GM23338 (cell line): ENCODE results near the gene POLR3K. TPM values are rescaled to one million over a fixed set of nuclear protein-coding genes. Genes with fewer than 3 reads are reported as not detected.

Experiments used
- ATAC-seq: fragments of 200-7000 bp; cut with Tn5 transposase; 3 replicates; pipeline ENCODE4 v1.9.1; 2020
- DNase-seq: peaks from one replicate; pipeline ENCODE4 v3.0.0-alpha.2; 2015; ENCODE audit warnings: low spot score
- H2AFZ ChIP-seq: fragments of 200-600 bp; sonication (generic); 2 replicates; pipeline ENCODE4 v1.8.0; 2016; ENCODE audit warnings: antibody characterized with exemption, mild to moderate bottlenecking, moderate library complexity
- H3F3A ChIP-seq: fragments of 200-600 bp; sonication (generic); replicated peaks from 2 replicates; pipeline ENCODE4 v1.8.0; 2017; ENCODE audit warnings: antibody characterized with exemption, mixed run types, low read depth
- H3K27ac ChIP-seq: fragments of 200-600 bp; sonication (generic); 2 replicates; pipeline ENCODE4 v1.6.1; 2016; ENCODE audit warnings: low read depth
- H3K27me3 ChIP-seq: fragments of 200-600 bp; sonication (generic); 2 replicates; pipeline ENCODE4 v1.8.0; 2016; ENCODE audit warnings: mild to moderate bottlenecking, mixed run types, moderate library complexity; ENCODE audit not compliant: insufficient read depth
- H3K36me3 ChIP-seq: fragments of 200-600 bp; sonication (generic); 2 replicates; pipeline ENCODE4 v1.8.0; 2016; ENCODE audit warnings: mild to moderate bottlenecking; ENCODE audit not compliant: insufficient read depth
- H3K4me1 ChIP-seq: fragments of 200-600 bp; sonication (generic); 2 replicates; pipeline ENCODE4 v1.8.0; 2016; ENCODE audit warnings: mild to moderate bottlenecking, moderate library complexity; ENCODE audit not compliant: insufficient read depth
- H3K4me2 ChIP-seq: fragments of 200-600 bp; sonication (generic); 2 replicates; pipeline ENCODE4 v1.7.1; 2017; ENCODE audit warnings: mixed run types
- H3K4me3 ChIP-seq: fragments of 200-600 bp; sonication (generic); 2 replicates; pipeline ENCODE4 v1.6.1; 2016; ENCODE audit warnings: mixed run types
- H3K79me2 ChIP-seq: fragments of 200-600 bp; sonication (generic); replicated peaks from 2 replicates; pipeline ENCODE4 v1.8.0; 2017; ENCODE audit warnings: mild to moderate bottlenecking; ENCODE audit not compliant: insufficient read depth
- H3K9me2 ChIP-seq: fragments of 200-600 bp; sonication (generic); 2 replicates; pipeline ENCODE4 v1.8.0; 2017; ENCODE audit not compliant: insufficient read depth
- H4K20me1 ChIP-seq: fragments of 200-600 bp; sonication (generic); replicated peaks from 2 replicates; pipeline ENCODE4 v1.8.0; 2017; ENCODE audit warnings: mild to moderate bottlenecking; ENCODE audit not compliant: insufficient read depth
- H3K27ac Mint-ChIP-seq: 2 replicates; pipeline ENCODE4 v1.8.0; 2020; ENCODE audit warnings: inconsistent platforms, mild to moderate bottlenecking, moderate library complexity, mixed read lengths
- H3K27me3 Mint-ChIP-seq: 3 replicates; pipeline ENCODE4 v1.8.0; 2022; ENCODE audit warnings: low read depth, mild to moderate bottlenecking, moderate library complexity, mixed read lengths, inconsistent platforms; ENCODE audit not compliant: insufficient read depth, poor library complexity
- H3K36me3 Mint-ChIP-seq: 3 replicates; pipeline ENCODE4 v1.8.0; 2021; ENCODE audit warnings: low read depth, mild to moderate bottlenecking, inconsistent platforms, moderate library complexity, mixed read lengths
- H3K4me1 Mint-ChIP-seq: 3 replicates; pipeline ENCODE4 v1.8.0; 2020; ENCODE audit warnings: mild to moderate bottlenecking, inconsistent platforms, mixed read lengths
- H3K4me3 Mint-ChIP-seq: 3 replicates; pipeline ENCODE4 v1.8.0; 2021; ENCODE audit warnings: moderate library complexity, mild to moderate bottlenecking, inconsistent platforms, mixed read lengths
- H3K9me3 Mint-ChIP-seq: 3 replicates; pipeline ENCODE4 v1.8.0; 2020; ENCODE audit warnings: moderate library complexity, mild to moderate bottlenecking, inconsistent platforms, mixed read lengths
- CREB1 ChIP-seq: fragments of 250-450 bp; sonication (Bioruptor Pico); IDR thresholded peaks from 2 replicates; pipeline ENCODE4 v1.5.0; 2020; ENCODE audit warnings: low read depth, mild to moderate bottlenecking, moderate library complexity
- CTCF ChIP-seq, 2 experiments: fragments of 200-600 bp in 1 of 2; sonication (generic) in 1 of 2; conservative IDR thresholded peaks; 2 replicates each; pipeline versions ENCODE4 v1.5.1 to v1.6.1; 2016 to 2017; ENCODE audit warnings: antibody characterized with exemption in 2 of 2, low read depth in 2 of 2, mild to moderate bottlenecking in 2 of 2, moderate library complexity in 1 of 2
- ETS1 ChIP-seq: IDR thresholded peaks from 2 replicates; pipeline ENCODE4 v1.6.1; 2016; ENCODE audit warnings: antibody characterized with exemption
- EZH2 ChIP-seq: fragments of 200-600 bp; sonication (generic); IDR thresholded peaks from one replicate; pipeline ENCODE4 v1.8.0; 2017; ENCODE audit warnings: antibody characterized with exemption, mild to moderate bottlenecking, low read depth; ENCODE audit not compliant: unreplicated experiment
- EZH2phosphoT487 ChIP-seq: fragments of 200-600 bp; sonication (generic); IDR thresholded peaks from one replicate; pipeline ENCODE4 v1.8.1; 2018; ENCODE audit warnings: antibody characterized with exemption; ENCODE audit not compliant: unreplicated experiment
- JUNB ChIP-seq: IDR thresholded peaks from one replicate; pipeline ENCODE4 v1.6.1; 2016; ENCODE audit warnings: antibody characterized with exemption; ENCODE audit not compliant: unreplicated experiment
- NANOG ChIP-seq: IDR thresholded peaks from 2 replicates; pipeline ENCODE4 v1.6.1; 2016; ENCODE audit warnings: antibody characterized with exemption, borderline replicate concordance
- POLR2AphosphoS5 ChIP-seq: IDR thresholded peaks from 2 replicates; pipeline ENCODE4 v1.6.1; 2016; ENCODE audit warnings: antibody characterized with exemption, low read depth
- ZNF114 ChIP-seq: fragments of 250-450 bp; sonication (Bioruptor Pico); IDR thresholded peaks from 2 replicates; pipeline ENCODE4 v1.5.0; 2020; ENCODE audit warnings: mild to moderate bottlenecking, moderate library complexity
- ZNF462 ChIP-seq: fragments of 250-450 bp; sonication (Bioruptor Pico); IDR thresholded peaks from 2 replicates; pipeline ENCODE4 v1.5.0; 2020; ENCODE audit warnings: mild to moderate bottlenecking, moderate library complexity
- polyA plus RNA-seq: library from polyadenylated mRNA; unstranded; fragments of >200 nt; fragmentation: Nextera tagmentation; extraction: Ambion mirVana; gene quantifications from 2 replicates; pipeline ENCODE4 v1.2.1, GENCODE V29; 2016
- total RNA-seq: library from RNA; depleted of rRNA; stranded (reverse); fragments of >200 nt; shearing (Covaris generic); gene quantifications from 2 replicates; pipeline ENCODE4 v1.2.3, GENCODE V29; 2014

The POLR3K gene
- total and polyA plus RNA-seq, 2 experiments from 2014 or later: 17.8 to 58.5 TPM

GRCh38 chr16:71540-72401 lies 18.4 kb upstream of the POLR3K start:
- Mint-ChIP-seq H3K27me3 (peaks cover 32% of the 10 kb centered on the region), H3K9me3 (no peaks in the 10 kb centered on the region), H3K4me3 (peak overlapping the region; percentile 78), H3K4me1 (peaks cover 53% of the 10 kb centered on the region), H3K27ac (no peak overlapping the region), H3K36me3 (no peaks in the 10 kb centered on the region)
- peak; percentile 97 for DNase-seq
- ATAC-seq: peak; percentile 56
- H3K4me1 ChIP-seq: peaks cover 40% of the 10 kb centered on the region
- H3K4me3 ChIP-seq: peak overlapping the region; percentile 76
- H3K9me2 ChIP-seq: no peaks in the 10 kb centered on the region
- TF ChIP-seq EZH2 (no peak), ZNF462 (CRISPR knock-in tag) (peak; percentile 56; the same call in 1 of the 2 replicates), NANOG (no peak), CTCF (conservative IDR thresholded peaks at IDR 0.05; ENCODE audit: low read depth in 2 of 2) (no peak), ZNF114 (no peak), JUNB (no peak), POLR2AphosphoS5 (peak; percentile 48; the same call in 1 of the 2 replicates), ETS1 (0 out of 2 replicates have a peak, but pooled peaks have one; percentile 35), EZH2phosphoT487 (no peak), CREB1 (CRISPR knock-in tag) (no peak)
- no peaks in the 10 kb centered on the region for H3K27me3 ChIP-seq
- H3K4me2 ChIP-seq: peak overlapping the region; percentile 93
- H2AFZ ChIP-seq: peak overlapping the region; percentile 74
- peaks cover 4% of the 10 kb centered on the region; the same call in 1 of the 2 replicates for H3K79me2 ChIP-seq
- H3K36me3 ChIP-seq: no peaks in the 10 kb centered on the region
- H3F3A ChIP-seq: peaks cover 16% of the 10 kb centered on the region; the same call in 1 of the 2 replicates
- 0 out of 2 replicates have a peak, but pooled peaks cover 5% of the 10 kb centered on the region for H4K20me1 ChIP-seq
- peak overlapping the region; percentile 27 for H3K27ac ChIP-seq
